SU-DHL-6 (cell line): ENCODE data around the gene RASSF1.

Source experiments
- EZH2phosphoT487 ChIP-seq: fragments of 200-600 bp; sonication (generic), shearing (Covaris generic); conservative IDR thresholded peaks from 2 replicates; pipeline ENCODE4 v1.6.1; 2018; ENCODE audit warnings: mild to moderate bottlenecking, antibody characterized with exemption, low read length, moderate library complexity, mixed read lengths
- TF ChIP-seq, protein P1 (sequence below): fragments of 200-600 bp; sonication (generic); IDR thresholded peaks from one replicate; pipeline ENCODE4 v1.5.1; 2017; ENCODE audit warnings: antibody characterized with exemption, mild to moderate bottlenecking, low read length, moderate library complexity; ENCODE audit not compliant: insufficient read depth, poor library complexity, severe bottlenecking

DNA sequence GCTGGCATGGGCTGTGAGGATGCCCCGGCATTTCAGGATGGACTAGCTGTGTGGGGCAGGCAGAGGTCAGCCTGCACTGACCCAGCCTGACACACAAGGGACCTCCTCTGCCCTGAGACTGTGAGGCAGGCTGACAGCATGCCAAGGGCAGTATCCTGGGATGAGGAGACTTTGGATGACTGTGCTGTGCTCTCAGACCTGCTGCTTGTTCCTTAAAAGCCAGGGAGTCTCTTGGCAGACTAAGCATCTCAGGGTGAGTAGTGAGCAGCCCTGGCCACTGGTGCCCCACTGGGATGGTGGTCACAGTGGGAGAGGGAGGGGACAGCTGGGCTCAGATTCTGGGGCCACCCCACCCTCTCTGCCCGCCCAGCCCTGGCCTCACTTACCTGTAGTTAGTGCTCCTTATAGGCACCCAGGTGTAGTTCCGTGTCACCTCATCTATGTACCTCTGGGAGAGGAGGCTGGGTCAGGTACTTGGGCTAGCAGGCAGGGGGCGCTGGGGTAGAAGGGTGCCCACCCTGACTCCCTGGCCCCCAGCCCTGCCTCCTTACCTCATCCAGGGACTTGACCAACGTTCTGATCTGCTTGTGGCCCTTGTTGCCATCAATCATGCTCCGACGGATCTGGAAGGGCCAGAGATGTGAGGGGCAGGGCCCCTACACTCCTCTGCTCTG lies 34.8 kb upstream of the RASSF1 start:
- TF ChIP-seq, protein P1, sequence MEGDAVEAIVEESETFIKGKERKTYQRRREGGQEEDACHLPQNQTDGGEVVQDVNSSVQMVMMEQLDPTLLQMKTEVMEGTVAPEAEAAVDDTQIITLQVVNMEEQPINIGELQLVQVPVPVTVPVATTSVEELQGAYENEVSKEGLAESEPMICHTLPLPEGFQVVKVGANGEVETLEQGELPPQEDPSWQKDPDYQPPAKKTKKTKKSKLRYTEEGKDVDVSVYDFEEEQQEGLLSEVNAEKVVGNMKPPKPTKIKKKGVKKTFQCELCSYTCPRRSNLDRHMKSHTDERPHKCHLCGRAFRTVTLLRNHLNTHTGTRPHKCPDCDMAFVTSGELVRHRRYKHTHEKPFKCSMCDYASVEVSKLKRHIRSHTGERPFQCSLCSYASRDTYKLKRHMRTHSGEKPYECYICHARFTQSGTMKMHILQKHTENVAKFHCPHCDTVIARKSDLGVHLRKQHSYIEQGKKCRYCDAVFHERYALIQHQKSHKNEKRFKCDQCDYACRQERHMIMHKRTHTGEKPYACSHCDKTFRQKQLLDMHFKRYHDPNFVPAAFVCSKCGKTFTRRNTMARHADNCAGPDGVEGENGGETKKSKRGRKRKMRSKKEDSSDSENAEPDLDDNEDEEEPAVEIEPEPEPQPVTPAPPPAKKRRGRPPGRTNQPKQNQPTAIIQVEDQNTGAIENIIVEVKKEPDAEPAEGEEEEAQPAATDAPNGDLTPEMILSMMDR = no peak
- TF ChIP-seq EZH2phosphoT487 = no peak
